NCI-H460 (cell line): Measurements from ENCODE around the gene ATXN1. TPM values are rescaled to one million over a fixed set of nuclear protein-coding genes. Genes with fewer than 3 reads are reported as not detected.
"Not testable (repeated sequence)": the region's sequence is repeated elsewhere in the genome, so short reads cannot be mapped to it uniquely, and the experiment has no call there.

Experiments
- DNase-seq: peaks from one replicate; pipeline ENCODE4 v3.0.0-alpha.2; 2016; ENCODE audit warnings: low read depth; ENCODE audit errors: extremely low read depth
- total RNA-seq: library from RNA; depleted of rRNA; stranded (reverse); fragments of >200 nt; shearing (Covaris generic); gene quantifications from 2 replicates; pipeline ENCODE4 v1.2.3, GENCODE V29; 2014

Gene ATXN1
- total RNA-seq, 1 experiment from 2014 or later, result 20.4 TPM

DNA sequence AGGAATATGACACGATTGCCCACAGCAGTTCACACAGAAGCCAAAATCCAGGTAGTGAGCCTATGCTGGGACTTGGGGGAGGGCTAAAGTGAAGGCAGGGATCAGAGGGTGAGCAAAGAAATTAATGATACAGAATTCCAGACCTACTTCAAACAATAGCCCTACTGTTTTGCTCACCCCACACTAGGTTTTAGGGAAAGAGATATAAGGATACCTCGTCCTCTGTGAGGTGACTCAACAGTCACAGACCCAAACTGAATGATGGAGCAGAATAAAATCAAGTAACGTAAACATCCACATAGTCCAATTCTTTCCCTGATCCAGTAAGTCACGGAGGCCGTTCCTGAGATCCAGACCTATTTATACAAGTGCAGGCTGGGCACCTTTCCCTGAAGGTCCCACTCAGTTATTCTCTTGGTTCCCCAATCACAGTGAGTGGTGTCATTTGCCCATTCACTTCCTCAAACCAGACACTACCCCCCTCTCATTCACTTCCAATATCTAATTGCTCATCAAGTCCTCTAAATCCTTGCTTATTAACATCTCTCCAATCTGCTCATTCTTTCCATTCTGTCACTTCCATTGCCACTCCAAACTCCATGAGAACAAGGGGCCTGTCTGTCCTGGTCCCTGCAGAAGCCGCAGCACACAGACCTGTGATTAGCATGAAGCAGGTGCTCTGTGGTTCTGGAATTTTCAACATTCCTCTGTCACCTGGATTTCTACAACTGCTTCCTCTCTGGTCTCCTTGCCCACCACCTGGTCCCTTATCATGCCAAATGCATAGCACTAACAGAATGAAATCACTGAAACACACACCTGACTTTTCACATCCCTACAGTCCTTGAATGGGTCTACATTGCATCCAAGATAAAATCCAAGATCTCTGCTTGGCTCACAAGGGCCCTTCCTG is 55.9 kb downstream of the ATXN1 start:
- no peak for DNase-seq

DNA sequence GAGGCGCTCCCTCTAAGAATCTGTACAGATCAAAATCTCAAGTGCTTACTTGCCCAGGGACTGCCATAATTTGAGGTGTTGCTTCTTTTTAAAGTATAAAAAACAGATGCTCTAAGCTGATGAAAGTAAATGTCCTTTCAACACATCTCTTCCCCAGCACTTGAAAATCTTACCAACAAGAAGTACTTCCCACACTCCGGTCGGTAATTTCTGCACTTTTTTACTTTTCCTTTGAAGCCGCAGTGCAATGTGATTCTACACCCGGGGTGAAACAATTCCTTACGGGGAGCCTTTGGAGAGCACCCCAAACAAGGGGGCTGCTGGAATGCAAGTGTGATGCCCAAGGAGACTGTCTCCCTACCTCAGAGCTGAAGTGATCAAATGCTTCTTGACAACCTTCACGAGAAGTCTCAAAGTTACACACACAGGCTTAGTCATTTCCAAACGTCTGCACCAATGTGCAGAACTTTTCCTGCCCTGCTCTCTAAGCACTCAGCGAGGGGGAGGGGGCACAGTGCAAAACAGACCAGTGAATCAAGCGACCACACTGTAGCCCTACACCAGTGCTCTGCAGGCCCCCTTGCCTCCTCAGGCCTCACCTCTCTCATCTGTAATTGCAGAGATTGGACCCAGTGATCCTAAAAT is 56.7 kb downstream of the ATXN1 start:
- DNase-seq, result no peak

DNA sequence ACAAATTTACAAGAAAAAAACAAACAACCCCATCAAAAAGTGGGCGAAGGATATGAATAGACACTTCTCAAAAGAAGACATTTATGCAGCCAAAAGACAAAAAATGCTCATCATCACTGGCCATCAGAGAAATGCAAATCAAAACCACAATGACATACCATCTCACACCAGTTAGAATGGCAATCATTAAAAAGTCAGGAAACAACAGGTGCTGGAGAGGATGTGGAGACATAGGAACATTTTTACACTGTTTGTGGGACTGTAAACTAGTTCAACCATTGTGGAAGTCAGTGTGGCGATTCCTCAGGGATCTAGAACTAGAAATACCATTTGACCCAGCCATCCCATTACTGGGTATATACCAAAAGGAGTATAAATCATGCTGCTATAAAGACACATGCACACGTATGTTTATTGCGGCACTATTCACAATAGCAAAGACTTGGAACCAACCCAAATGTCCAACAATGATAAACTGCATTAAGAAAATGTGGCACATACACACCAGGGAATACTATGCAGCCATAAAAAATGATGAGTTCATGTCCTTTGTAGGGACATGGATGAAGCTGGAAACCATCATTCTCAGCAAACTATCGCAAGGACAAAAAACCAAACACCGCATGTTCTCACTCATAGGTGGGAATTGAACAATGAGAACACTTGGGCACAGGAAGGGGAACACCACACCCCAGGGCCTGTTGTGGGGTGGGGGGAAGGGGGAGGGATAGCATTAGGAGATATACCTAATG is 58.5 kb downstream of the ATXN1 start:
- DNase-seq, result not testable (repeated sequence)

DNA sequence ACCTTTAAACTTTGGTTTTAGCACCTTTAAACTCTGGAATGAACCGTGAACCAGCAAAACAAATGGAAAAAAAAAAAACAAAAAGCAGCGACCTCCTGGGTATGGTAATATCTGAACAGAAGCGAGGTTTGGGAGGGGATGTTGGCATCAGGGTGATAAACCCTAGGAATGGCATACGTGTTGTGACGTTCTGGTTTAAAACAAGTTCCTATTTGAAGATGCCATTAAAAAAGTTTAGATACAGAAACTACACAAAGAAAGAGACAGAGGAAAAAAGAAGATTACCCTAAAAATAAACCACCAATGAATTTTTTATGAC is 60.4 kb downstream of the ATXN1 start:
- no peak for DNase-seq

DNA sequence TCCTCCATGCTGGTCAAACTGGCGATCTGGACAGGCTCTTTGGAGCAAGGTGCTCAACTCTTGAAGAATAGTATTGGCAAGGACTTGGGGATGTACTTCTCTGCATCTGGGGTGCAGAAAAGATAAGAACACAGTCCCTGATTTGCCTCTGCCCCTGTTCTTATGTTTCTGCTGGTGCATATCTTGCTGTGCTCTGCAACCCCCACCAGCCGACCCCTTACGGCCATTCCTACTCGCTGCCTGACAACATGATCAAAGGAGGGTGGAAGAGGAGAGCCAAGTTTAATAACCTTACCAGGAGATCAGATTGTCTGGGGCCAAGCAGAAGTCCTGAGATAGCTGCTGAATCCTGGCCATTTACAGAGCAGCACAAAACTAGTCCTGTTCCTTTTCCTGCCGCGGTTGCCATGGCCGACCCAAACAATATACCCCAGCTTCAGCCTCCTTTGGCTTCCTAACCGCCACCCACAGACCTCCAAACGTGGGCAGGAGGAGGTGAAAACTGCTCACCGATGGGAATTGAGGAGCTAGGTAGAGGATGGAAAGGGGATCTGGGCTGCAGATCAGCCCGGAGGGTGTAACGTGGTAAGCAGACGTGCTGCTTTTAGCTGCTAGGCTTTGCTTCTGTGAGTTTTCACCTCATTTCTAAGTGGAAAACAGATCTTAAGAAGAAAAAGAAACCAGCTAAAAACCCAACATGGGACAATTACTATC is 60.9 kb downstream of the ATXN1 start:
- DNase-seq, result no peak

DNA sequence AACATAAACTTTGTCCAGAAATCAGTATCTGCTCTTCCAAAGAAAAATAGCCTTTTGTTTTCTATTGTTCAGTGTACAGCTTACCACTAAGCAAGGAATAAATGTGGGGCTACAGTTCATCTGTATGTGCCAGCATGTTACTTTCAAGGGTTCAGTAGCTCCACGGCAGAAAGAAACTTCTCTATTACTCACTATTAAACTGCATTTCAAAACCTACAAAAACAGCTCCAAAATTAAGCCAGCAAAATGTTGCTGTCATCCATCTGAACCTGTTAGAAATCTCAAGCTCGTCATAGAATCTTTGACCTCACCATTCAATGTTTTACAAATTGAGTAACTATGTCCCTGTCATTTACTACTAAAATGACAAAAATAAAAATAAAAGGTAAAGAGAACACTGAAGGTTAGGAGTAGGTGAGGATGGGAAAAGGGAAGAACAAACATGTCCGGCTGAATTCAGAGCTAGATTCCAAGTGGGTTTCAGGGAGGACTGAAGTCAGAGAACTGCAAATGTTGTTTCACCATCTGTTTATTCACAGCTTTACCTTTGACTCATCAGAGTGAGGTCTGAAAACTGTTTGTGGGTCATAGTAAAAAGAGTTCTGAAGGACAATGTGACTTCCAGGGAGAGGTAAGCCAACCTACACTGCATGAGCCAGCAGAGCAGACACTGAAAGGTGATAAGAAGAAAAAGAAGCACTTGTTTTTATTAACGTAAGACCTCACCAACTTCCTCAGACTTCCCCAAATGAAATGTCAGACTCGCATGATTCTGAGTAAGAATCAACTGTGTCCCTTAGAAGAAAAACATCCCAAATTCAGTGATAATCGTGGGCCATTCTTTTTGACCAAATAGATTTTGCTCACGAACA is 62.0 kb downstream of the ATXN1 start:
- no peak for DNase-seq

DNA sequence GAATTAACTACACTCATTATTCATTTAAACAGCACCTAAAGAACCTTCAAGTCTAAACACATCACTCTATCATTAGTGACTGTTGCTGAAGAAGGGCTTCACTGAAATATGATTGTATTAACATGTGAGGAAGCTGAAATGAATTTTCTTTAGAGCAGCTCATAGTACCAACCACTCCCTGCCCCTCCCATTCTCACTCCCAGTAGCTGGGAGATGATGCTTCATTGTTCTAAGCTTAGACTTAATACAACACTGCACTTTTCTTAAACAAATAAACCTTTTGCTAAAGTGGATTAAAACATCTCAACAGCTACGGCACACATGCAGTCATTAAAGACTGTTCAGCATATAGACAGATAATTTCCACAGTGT is 63.1 kb downstream of the ATXN1 start:
- no peak for DNase-seq

DNA sequence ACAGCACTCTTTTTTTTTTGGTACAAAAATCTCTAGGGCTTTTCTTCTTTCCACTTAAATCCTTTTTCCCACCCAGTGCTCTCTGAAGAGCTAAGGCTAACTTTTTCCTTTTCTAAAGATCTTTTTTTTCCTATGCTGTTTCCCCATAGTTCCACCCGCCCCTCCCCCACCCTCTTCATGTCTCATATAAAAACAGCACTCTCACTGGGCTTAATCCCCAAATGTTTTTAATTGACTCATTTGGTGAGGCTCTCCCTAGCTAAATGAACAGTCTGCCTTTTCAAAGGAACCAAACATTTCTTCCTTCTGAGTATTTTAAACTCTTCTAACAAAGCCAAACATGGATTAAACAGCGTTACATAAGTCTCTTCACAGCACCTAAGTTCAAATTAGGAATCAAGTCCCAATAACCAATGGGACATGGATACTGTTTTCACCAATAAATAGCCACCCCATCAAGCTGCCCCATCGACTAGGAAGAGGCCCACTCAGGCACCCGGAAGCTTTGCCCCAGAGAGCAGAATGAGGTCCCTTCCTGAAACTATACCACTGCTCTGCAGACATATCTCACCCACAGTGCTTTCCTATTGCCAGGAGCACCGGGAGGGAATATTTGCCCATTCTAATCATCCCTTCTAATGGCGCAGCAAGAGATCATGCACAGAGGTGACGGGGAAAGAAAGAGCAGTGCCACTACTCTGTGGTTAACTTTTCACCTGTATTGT is 63.7 kb downstream of the ATXN1 start:
- no peak for DNase-seq

DNA sequence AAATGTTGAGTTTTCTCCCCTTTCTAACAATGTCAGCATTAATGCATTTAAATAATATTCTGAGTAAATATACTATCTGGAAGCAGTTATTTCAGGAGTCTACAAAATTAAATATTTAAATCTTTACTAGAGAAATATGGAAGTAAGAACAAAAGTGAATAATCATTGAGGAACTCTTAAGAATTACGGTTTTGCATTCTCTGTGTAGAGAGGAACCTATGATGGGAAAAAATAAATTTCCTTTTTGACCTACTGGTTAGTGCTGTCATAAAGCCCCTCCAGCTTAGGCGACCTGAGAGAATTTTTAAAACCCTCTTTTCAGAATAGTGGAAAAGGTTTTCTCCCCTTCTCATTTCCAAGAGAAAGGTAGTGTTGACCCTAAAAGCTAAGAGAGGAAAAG is 64.8 kb downstream of the ATXN1 start:
- DNase-seq, result no peak

DNA sequence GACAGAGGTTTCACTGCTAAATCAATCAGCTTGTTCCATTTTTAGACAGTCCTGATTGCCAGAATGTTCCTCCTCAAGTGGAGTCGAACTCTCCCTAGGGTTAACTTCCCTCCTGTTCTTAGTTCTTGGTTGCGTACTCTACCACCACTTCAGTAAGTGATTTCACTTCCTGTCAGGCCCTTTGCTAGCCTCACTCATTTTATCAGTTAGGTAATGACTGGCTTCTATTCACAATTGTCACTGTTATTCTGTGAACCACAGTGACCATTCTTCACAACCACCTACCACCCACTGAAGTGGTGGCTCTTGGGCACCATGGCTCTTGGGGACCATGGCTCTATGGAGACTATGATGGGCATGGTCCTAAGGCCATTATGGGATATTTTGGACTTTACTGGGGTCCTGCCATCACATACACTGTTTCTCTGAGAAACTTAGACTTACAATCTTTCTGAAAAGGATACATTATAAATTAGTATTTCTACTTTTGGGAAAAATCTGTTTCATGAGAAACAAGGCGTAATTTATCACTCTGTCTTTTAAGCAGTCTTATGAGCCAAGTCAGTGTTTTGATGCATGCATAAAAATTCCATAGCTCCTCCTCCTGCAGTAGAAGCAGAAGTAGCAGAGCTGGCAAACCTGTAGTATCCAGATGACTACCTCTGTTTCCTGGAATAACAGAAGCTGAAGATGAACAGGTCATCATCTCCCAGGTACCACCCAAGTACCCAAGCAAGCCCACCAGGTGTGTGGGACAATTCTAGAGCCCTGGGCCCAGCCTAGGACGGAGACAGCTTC is 66.3 kb downstream of the ATXN1 start:
- no peak for DNase-seq

DNA sequence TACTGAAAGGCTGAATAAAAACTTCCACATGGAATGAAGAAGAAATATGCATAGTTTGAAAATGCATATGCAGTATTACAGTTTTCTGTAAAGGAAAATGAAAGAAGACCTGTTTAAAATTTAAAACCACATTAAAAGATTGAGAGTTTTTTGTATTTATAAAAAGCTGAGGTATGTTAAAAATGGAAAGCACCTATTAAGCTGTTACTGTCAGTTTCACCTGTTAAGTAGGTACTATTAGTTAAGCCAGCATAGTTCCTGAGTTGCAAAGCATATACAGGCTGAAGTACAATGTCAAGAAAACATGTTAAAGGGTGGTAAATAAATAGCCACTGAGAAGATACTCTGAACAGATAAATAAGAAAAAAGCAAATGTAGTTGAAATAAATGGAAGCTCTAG is 69.9 kb downstream of the ATXN1 start:
- DNase-seq, result no peak

DNA sequence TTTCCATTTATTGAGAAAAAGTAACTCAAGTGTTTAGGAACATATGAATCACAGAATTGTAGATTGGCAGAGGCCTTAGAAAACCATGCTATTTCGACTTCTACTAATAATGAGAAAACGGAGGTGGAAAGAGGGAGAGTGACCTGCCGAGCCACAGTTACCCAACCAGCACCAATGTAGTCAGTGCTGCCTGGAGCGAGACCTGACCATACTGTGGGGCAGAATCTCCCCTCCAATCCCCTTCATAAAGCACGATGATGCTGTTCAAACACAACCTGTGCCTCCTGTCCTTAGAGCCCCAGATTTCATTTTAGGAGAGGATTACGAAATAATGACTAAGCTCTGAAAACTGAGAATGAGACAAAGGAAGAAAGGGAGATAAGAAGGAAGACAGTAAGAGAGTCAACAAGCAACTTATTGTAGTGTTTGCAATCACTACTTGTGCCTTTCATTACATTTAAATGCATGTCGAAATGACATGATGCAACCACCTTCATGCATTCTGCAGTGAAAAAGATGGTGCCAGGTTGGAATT is 70.6 kb downstream of the ATXN1 start:
- DNase-seq, result no peak

DNA sequence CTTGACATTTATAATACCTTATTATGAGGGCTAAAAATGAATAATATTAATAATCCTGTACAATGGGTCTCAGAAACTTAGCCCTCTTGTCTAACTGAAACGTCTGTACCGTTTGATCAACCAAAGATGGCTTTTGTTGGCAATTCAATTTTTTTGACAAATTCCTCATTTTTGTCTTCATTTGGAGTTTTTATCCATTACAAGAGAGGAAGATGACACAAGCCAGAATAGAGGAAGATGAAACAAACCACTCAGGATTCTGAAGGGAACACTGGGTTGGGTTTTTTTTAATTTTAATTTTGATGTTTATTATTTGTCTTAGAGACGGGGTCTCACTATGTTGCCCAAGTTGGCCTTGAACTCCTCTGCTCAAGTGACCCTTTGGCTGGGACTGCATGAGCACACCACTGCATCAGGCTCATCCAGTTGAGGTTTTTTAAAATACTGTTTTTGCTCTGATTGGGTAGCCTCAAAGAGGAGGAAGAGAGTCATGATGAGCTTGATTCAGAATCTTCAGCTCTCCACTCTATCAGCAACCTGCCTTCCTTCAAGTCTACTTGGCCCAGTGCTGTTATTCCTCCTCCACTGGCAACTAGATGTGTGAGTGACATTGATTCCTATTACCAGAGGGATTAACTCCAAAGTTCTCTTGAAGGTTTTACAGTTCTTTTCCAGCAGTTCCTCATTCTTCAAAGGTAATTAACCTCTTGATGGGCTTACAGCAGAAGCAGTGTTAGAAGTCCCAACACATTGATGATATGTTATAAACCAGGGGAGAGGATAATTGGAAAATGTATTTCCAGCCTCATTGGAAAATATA is 71.3 kb downstream of the ATXN1 start:
- no peak for DNase-seq

DNA sequence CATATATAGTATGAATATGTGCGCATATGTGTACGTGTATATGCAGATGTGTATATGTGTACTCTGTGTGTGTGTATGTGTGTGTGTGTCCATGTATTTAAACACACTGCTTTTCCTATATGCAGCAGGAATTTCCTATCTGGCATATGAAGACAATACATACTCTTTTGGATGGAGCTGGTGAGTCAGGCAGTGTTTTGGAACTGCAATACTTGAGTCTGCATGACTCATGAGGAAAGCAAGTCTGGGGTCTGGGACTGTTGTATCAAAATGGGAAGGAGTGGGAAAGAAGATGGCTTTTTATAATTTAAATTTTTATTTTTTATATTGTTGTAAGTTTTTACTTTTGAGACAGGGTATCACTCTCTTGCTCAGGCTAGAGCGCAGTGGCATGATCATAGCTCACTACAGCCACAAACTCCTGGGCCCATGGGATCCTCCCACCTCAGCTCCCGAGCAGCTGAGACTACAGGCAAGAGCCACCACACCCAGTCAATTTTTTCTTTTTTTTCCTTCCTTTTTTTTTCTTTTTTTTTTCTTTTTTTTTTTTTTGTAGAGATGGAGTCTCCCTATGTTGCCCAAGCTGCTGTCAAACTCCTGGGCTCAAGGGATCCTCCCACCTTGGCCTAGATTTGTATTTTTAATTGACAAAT is 72.2 kb downstream of the ATXN1 start:
- DNase-seq, result no peak

DNA sequence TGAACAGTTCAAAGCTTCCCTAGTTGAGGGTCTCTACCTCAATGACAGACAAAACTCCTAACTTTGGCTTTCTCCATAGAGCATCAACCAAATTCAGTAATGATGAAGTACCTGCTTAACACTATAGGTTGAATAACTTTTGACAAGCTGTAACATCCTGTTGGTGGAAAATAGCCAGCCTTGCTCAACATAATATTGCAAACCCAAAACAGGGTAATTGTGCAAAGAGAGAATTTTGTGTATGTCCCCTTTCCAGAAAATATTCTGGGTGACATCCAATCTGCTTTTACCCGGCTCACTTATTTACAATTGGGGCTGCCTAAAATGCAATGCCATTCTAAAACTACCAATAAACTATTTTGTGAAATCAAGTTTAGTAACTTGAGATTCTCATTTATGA is 72.8 kb downstream of the ATXN1 start:
- no peak for DNase-seq

DNA sequence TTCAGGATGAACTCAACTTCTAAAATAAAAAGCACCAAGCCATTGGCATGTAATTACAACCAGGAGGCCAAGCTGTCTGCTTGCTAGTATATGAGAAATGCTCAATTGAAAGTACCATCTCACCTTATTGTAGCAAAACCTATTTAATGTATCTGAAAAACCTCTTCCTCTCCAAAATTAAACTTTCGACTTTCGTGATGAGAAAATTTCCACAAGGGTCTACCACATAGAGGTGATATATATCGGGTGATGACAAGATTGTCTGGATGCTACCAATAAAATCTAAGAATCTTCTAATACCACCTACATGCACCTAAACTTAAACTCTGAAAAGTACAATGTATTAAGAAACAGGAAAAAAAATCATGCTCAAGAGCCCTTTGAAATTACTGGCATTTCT is 74.2 kb downstream of the ATXN1 start:
- no peak for DNase-seq
